Head of caudate nucleus (tissue), 42 donors: Measurements from ENCODE around the gene NOBOX.
"Not testable (repeated sequence)": the region's sequence is repeated elsewhere in the genome, so short reads cannot be mapped to it uniquely, and the experiment has no call there.

Experiments
- DNase-seq, 42 donors: peaks; one replicate each; pipeline versions ENCODE4 v3.0.0 to v3.0.0-alpha.2; 2020 to 2021; ENCODE audit warnings: mixed read lengths in 7 of 42
- intact Hi-C: fragments of 100-400 bp; cut with DNase I; formaldehyde crosslinking; loops from one replicate; pipeline ENCODE4 v1.15.0; 2022

The NOBOX gene

DNA sequence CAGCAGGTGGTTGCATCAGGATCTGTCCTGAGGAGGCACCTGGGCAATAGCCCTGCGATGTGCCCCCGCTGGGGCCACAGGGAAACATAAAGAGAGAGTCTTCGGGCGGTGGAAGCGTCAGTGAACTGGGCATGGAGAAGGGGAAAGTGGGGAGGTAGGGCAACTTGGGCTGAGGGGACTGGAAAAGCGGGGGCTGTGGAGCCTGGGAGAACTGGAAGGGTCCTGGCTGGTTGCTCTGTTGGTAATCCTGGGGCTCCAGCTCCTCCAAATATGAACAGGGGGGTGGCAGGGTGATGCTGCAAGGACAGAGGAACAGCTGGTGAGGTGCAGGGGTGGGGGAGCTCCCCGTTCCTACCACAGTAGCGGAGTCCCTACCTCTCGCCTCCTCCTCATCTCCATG, 5.2 kb downstream of the NOBOX start:
- intact Hi-C loops: no loop called here
- no peak for DNase-seq

- intact Hi-C loops: no loop called here
- DNase-seq: no peak
These were observed 6.4 kb downstream of the NOBOX start for GRCh38 chr7:144397086-144397485.

DNA sequence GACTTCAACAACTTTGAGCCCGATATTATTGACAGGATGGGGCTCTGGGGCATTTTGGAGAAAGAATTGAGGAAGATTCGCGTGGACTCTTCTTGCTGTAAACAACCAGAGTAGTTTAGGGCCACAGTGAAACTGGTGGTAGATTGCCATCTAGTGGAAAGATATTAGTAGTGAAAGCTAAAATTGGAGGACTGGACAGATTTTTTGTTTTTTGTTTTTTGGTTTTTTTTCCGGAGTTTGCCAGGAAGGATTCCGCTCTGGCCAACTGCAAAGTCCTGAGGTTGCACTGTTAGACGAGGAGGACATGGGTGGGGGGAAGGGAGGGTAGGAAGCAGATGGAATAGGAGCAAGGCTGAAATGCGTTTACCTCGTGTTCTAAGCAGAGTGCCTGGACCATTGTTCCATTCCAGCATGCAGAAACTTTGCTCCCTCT, 11.7 kb downstream of the NOBOX start:
- intact Hi-C loops: no loop called here
- DNase-seq: peak in 13 of 42 donors; percentile 12 to 69 (median 40)

DNA sequence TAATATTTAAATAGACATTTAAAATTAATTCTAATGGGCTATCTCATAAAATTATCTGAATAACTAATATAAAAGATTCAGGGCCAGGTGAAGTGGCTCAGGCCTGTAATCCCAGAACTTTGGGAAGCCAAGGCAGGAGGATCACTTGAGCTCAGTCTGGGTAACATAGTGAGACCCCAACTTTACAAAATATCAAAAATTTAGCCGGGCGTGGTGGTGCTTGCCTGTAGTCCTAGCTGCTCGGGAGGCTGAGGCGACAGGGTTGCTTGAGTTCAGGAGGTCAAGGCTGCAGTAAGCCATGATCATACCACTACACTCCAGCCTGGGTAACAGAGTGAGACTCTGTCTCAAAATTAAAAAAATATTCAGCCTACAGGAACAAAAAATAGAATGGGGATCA, 12.5 kb downstream of the NOBOX start:
- intact Hi-C loops: no loop called here
- peak in 1 of 42 donors; percentile 24 for DNase-seq

DNA sequence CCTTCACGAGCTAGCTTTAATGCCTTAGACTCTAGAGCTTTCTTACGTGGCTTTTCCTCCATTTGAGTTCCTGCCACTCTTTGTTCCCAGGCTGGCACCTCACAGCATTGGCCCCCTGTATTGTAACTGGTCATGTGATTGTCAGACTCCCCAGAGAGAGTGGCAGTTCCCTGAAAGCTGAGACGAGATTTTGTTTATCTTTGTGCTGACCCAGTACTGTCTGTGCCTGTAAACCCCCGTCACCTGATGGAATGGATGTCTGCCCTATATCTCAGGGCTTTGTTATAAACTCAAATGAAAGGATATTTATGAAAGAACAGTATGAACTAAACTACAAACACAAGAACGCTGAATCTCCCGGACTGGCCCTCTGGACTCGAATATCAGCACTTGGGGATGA, 13.0 kb downstream of the NOBOX start:
- intact Hi-C loops: no loop called here
- peak in 5 of 42 donors; percentile 11 to 44 (median 20) for DNase-seq

- DNase-seq: peak in 1 of 42 donors; percentile 25
- intact Hi-C loops: no loop called here
These were observed 14.5 kb downstream of the NOBOX start for GRCh38 chr7:144388950-144389349.

DNA sequence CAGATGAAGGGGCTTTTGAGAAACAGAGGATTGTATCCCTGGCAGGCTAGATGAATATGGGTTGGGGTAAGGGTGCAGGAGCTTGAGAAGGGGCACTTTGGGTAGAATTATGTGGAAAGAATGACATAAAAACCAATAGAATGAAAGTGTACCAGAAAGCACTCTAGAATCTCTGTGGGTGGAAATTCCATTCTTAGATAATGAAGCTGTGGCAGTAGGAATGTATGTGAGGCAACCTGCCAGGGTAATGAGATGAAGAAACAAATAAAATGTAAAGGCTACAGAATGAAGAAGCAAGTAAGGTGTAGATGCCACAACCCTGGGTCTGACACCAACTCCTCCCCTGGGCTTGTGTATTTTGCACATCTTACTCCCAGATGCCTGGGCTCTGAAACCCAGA, 16.8 kb downstream of the NOBOX start:
- peak in 2 of 42 donors; percentile 11 to 18 for DNase-seq
- intact Hi-C loops: no loop called here

GRCh38 chr7:144384555-144385245, 18.8 kb downstream of the NOBOX start:
- intact Hi-C loops: no loop called here
- DNase-seq: peak in 13 of 42 donors; percentile 10 to 57 (median 30)

- peak in 3 of 42 donors; percentile 1 to 25 (median 18) for DNase-seq
- intact Hi-C loops: no loop called here
These were observed 19.4 kb downstream of the NOBOX start for GRCh38 chr7:144384071-144384470.

DNA sequence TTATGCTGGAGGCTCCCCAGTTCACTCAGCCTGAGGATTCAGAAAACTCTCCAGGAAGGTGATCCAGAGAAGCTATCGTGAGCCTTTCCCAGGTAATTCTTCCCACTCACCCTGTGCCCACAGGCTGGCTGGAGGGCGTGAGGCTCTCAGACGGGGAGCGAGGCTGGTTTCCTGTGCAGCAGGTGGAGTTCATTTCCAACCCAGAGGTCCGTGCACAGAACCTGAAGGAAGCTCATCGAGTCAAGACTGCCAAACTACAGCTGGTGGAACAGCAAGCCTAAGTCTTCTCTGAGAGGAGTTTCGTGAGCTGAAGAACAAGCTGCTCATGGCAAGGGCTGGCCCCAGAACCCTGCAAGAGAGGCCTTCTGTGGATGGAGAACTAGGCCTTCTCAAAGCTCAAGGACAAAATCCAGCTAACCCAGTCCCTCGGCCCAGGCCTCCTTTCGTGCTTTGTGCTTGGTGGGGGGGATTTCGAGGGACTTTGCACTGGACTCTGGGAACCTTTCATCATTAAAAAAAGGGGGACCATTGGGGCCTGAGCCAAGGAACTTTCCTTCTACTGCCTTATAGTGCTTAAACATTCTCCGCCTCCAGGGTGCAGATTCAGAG, 23.6 kb downstream of the NOBOX start:
- DNase-seq: peak in 4 of 42 donors; percentile 7 to 39 (median 30)
- intact Hi-C loops: no loop called here

DNA sequence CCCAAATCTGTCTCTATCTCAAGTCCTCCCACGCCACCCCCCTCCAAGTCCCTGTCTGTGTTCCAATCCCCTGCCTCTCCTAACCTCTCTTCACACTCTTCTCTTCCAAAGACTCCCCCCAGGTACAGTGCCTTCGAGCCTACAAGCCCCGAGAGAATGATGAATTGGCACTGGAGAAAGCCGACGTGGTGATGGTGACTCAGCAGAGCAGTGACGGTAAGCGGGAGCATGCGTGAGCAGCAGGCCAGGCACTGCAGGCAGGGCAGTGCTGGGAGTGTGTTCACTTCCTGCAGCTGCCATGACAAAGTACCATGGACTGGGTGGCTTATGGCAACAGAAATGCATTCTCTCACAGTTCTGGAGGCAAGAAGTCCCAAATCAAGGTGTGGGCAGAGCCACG, 24.8 kb downstream of the NOBOX start:
- peak in 4 of 42 donors; percentile 6 to 40 (median 28) for DNase-seq
- intact Hi-C loops: no loop called here

GRCh38 chr7:144369221-144369620, 34.3 kb downstream of the NOBOX start:
- DNase-seq, intact Hi-C loops: not testable (repeated sequence)

DNA sequence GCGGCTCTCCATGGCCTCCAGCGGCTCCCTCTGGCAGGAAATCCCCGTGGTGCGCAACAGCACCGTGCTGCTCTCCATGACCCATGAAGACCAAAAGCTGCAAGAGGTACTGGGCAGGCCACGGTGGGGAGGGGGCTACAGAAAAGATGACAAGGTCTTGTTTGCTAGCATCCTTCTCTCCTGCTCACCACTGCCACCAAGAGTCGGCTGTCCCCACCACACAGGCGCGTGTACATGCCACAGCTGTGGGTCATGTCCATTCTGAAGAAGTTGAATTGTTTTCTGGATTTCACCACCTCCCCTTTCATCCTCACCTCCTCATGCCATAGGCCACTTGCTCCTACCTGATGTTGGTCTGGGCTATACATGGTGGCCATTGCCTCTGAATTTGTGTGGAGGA, 36.2 kb downstream of the NOBOX start:
- DNase-seq, intact Hi-C loops: not testable (repeated sequence)

GRCh38 chr7:144365523-144365922, 38.0 kb downstream of the NOBOX start:
- DNase-seq, intact Hi-C loops: not testable (repeated sequence)

- DNase-seq, intact Hi-C loops: not testable (repeated sequence)
These were observed 41.4 kb downstream of the NOBOX start for GRCh38 chr7:144362061-144362460.

DNA sequence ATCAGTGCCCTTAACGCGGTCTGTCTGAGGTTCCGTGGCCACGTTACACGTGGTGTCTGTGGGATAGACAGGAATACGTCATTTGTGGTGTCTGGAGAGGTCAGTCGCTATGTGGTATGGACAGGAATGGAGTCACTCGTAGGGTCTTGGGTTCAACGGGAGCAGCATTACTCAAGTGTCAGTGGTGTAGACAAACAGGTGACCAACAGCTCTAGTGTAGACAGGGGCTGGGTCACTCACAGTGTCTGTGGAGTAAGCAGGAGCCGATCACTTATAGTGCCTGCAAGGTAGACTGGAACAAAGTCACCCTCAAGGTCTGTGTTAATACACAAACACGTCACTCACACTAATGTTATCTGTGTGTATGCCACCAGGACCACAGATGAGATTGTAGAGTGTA, 46.6 kb downstream of the NOBOX start:
- DNase-seq, intact Hi-C loops: not testable (repeated sequence)

DNA sequence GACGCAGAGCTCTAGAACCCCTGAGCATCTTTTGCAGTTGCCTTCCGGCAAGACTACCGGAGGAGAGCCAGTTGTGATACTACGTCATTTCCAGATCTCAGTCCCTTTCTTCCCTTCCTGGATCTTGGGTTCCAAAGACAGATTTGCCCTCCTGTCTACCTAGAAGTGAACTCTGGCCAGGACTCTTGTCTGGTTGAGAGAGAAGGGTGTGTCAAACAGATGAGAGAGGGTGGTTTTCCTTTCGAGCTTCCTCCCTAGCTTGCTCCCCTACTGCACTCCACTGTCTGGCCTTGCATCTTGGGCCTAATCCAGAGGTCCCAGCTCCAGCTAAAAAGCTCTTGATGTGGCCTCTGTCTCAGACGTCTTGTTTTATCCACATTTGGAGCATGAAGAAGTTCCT, 47.3 kb downstream of the NOBOX start:
- DNase-seq, intact Hi-C loops: not testable (repeated sequence)

DNA sequence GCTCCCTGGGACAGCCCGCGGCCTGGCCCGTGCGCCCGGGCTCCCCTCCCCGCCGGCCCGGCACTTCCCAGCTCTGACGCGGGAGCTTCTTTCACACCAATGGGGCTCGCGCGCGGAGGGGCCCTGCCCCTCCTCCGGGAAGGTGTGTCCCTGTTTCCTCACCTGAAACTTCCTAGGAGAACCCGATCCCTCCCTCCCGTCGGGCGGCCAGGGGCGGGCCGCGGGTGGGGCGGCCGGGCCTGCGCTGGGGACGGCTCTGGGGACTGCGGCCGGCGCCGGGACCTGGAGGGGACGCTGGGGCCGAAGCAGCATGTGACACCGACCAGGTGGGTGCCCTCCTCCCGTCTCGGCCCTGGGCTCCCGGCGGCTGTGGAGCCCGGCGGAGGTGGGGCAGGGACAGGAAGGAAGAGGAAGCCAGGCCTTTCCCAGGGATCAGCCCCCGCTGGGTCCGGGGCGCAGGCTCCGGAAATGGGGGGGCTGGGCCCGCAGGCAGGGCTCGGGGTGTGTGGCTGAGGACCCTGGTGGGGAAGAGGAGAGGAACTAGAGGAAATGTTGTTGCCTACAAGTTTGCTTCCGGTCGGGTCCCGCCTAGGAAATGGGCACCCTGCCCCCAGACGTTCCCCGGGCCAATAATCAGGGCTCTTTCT, 48.2 kb downstream of the NOBOX start, which contains the start of gene ARHGEF5:
ARHGEF5 (plus strand) TSS at position 227 of the 647 bp plus-strand sequence. CDS start 7,268 bp downstream, outside the sequence.
- not testable (repeated sequence) for DNase-seq

GRCh38 chr7:144351667-144352066, 51.8 kb downstream of the NOBOX start:
- intact Hi-C loops: not testable (repeated sequence)

More for the DNA sequence above, 48.2 kb downstream of the NOBOX start, which contains the start of gene ARHGEF5:
- intact Hi-C loops: not testable (repeated sequence)

DNA sequence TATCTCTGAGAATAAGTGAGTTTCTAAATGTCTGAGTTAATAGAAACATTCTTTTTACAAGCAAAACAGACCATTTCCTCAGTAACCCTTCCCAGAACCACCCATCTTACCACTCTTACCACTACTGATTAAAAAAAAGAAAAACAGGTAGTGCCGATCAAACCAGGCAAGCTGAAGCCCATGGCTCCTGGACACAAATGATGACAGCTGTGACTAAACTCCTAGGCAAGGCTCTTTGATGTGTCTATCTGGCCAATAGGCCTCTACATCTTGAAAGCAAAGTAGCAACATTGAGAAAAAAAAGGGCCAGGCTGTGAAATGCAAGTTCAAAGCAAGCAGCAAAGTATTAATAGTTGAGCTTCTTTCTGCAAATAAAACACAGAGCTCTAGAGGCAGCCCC, 54.9 kb downstream of the NOBOX start:
- DNase-seq, intact Hi-C loops: not testable (repeated sequence)

More at GRCh38 chr7:144351667-144352066, 51.8 kb downstream of the NOBOX start:
- DNase-seq: peak in 39 of 42 donors; percentile 2 to 82 (median 36)
